Peyer's patch (tissue), 4 donors: ENCODE results near the gene TSPAN9. TPM values are rescaled to one million over a fixed set of nuclear protein-coding genes. Genes with fewer than 3 reads are reported as not detected.

Experiments
- DNase-seq, 3 donors: peaks; one replicate each; pipeline ENCODE4 v3.0.0-alpha.2; 2017 to 2019
- H3K27ac ChIP-seq, 4 donors: fragments of 200-600 bp; sonication (generic); one replicate each; pipeline ENCODE4 v1.5.1; 2016 to 2019
- H3K27me3 ChIP-seq, 2 donors: fragments of 200-600 bp; sonication (generic); one replicate each; pipeline ENCODE4 v1.5.1; 2019
- H3K36me3 ChIP-seq, 3 donors: fragments of 200-600 bp; sonication (generic); one replicate each; pipeline ENCODE4 v1.5.1; 2016 to 2019
- H3K4me1 ChIP-seq, 4 donors: fragments of 200-600 bp; sonication (generic); one replicate each; pipeline ENCODE4 v1.5.1; 2016 to 2019
- H3K4me3 ChIP-seq, 4 donors: fragments of 200-600 bp; sonication (generic); 1 replicate in 3 of 4; 2 replicates in 1 of 4; pipeline ENCODE4 v1.5.1; 2016 to 2019; ENCODE audit warnings: mild to moderate bottlenecking in 1 of 4
- H3K9me3 ChIP-seq, 4 donors: fragments of 200-600 bp; sonication (generic); one replicate each; pipeline ENCODE4 v1.5.1; 2016 to 2019; ENCODE audit warnings: mild to moderate bottlenecking in 1 of 4
- POLR2A ChIP-seq, 2 donors: fragments of 450-650 bp; IDR thresholded peaks; one replicate each; pipeline ENCODE4 v1.5.1; 2017; ENCODE audit warnings: antibody characterized with exemption in 2 of 2, mild to moderate bottlenecking in 2 of 2, moderate library complexity in 2 of 2
- total RNA-seq, 4 donors: library from RNA; depleted of rRNA; stranded (reverse); fragments of >200 nt; gene quantifications; one replicate each; pipeline ENCODE4 v1.1.0, GENCODE V29; 2016
- TF ChIP-seq, protein P1 (sequence below), 6 experiments: fragments of 450-650 bp in 4 of 6; fragments of 200-600 bp in 2 of 6; sonication (generic) in 1 of 6; IDR thresholded peaks; one replicate each; pipeline ENCODE4 v1.5.1; 2017 to 2019; ENCODE audit warnings: antibody characterized with exemption in 6 of 6, mild to moderate bottlenecking in 3 of 6, moderate library complexity in 1 of 6

The TSPAN9 gene
- total RNA-seq, 4 donors from 2014 or later = 7.5 to 23.9 (median 11.8) TPM

DNA sequence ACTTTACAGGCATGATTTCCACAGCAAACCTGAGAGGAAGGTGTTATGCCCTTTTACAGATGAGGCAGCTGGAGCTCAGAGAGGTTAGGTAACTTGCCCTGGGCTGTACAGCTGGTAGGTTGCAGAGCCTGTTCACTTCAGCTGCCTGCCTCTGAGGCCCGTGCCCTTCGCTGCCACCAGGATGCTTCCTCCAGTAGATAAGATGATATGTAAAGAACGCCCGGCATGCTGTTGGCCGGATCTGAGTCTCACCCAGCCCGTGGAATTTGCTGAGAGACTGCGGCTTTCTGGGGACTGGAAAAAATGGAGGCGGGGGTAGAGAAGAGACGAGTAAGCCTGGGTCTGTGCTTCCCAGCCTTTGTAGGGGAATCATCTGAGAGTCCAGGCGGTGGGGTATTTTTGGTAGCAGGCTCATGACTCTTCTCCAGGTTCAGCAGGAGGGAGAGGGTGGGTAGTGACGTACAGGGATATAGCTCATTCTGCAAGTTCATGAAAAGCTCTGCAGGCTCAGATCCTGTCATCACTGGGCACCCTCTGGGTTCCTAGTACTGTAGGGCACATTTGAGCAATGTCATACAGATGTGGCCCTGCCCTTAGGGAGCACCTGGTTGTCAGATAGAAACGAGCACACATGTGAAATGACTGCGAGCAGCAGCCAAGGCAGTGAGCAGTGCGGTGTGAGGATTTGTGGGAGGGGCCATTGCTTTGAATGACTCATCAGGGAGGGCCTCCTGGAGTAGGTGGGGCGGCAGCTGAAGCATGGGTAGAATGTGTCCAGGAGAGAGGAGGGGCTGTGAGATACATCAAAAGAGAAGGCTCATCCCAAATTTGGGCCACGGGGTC is 159.4 kb downstream of the TSPAN9 start:
- TF ChIP-seq POLR2A (IDR thresholded peaks at IDR 0.05) = no peak
- TF ChIP-seq, protein P1, sequence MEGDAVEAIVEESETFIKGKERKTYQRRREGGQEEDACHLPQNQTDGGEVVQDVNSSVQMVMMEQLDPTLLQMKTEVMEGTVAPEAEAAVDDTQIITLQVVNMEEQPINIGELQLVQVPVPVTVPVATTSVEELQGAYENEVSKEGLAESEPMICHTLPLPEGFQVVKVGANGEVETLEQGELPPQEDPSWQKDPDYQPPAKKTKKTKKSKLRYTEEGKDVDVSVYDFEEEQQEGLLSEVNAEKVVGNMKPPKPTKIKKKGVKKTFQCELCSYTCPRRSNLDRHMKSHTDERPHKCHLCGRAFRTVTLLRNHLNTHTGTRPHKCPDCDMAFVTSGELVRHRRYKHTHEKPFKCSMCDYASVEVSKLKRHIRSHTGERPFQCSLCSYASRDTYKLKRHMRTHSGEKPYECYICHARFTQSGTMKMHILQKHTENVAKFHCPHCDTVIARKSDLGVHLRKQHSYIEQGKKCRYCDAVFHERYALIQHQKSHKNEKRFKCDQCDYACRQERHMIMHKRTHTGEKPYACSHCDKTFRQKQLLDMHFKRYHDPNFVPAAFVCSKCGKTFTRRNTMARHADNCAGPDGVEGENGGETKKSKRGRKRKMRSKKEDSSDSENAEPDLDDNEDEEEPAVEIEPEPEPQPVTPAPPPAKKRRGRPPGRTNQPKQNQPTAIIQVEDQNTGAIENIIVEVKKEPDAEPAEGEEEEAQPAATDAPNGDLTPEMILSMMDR (IDR thresholded peaks at IDR 0.05) = no peak
- H3K4me3 ChIP-seq = no peak overlapping the region

DNA sequence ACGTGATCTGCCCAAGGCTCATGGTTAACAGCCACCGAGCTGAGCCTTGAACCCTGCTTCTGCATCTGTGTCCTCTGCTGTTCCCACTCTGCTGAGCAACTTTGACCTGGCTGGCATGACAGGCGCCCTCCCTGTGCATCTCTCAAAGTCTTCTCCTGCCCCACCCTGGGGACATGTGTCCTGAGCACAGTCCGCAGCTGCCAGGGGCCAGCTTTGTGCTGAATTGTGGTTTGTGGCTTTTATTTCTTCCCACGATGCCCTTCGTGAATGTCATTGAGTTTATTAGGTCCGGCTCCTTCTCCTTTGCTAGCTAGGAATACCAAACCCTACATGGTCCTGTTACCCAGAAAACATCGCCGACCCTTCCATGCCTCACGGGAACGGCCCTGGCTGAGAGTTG is 161.0 kb downstream of the TSPAN9 start:
- H3K4me1 ChIP-seq = no peaks in the 10 kb centered on the region
- TF ChIP-seq, protein P1 (IDR thresholded peaks at IDR 0.05) = no peak
- no peak for TF ChIP-seq POLR2A (IDR thresholded peaks at IDR 0.05)
- H3K4me3 ChIP-seq = no peak overlapping the region
- no peaks in the 10 kb centered on the region for H3K9me3 ChIP-seq
- DNase-seq = no peak
- H3K36me3 ChIP-seq = no peaks in the 10 kb centered on the region
- no peak overlapping the region for H3K27ac ChIP-seq
- H3K27me3 ChIP-seq = no peaks in the 10 kb centered on the region

More for the DNA sequence above, 159.4 kb downstream of the TSPAN9 start:
- H3K27ac ChIP-seq = no peak overlapping the region
- H3K27me3 ChIP-seq = no peaks in the 10 kb centered on the region
- no peaks in the 10 kb centered on the region for H3K4me1 ChIP-seq
- no peaks in the 10 kb centered on the region for H3K36me3 ChIP-seq
- no peaks in the 10 kb centered on the region for H3K9me3 ChIP-seq
- peak in 1 of 3 donors; percentile 62 for DNase-seq

DNA sequence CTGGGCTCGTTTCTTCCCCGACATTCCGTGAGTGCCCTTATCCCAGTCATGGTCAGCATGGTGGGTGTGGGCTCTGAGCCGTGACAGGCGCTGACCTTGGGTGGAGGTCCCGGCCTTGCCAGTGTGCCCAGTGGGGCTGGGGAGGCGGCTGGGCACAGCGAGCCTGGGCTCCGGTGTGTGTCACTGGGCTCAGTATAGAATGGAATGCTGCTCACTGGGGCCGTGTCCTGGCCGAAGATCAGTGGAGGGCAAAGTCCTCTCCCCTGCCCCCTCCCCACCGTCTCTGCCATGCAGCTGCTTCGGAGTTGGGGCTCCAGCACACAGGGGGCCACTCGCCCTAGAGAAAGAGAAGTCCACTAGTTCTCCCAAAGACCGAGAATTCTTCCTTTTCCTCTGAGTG is 164.4 kb downstream of the TSPAN9 start:
- Histone ChIP-seq H3K9me3 (no peaks in the 10 kb centered on the region), H3K36me3 (no peaks in the 10 kb centered on the region), H3K4me3 (no peak overlapping the region), H3K4me1 (no peaks in the 10 kb centered on the region), H3K27ac (no peak overlapping the region), H3K27me3 (no peaks in the 10 kb centered on the region)
- DNase-seq = peak in 1 of 3 donors; percentile 51
- no peak for TF ChIP-seq POLR2A (IDR thresholded peaks at IDR 0.05)
- TF ChIP-seq, protein P1 (IDR thresholded peaks at IDR 0.05) = no peak

DNA sequence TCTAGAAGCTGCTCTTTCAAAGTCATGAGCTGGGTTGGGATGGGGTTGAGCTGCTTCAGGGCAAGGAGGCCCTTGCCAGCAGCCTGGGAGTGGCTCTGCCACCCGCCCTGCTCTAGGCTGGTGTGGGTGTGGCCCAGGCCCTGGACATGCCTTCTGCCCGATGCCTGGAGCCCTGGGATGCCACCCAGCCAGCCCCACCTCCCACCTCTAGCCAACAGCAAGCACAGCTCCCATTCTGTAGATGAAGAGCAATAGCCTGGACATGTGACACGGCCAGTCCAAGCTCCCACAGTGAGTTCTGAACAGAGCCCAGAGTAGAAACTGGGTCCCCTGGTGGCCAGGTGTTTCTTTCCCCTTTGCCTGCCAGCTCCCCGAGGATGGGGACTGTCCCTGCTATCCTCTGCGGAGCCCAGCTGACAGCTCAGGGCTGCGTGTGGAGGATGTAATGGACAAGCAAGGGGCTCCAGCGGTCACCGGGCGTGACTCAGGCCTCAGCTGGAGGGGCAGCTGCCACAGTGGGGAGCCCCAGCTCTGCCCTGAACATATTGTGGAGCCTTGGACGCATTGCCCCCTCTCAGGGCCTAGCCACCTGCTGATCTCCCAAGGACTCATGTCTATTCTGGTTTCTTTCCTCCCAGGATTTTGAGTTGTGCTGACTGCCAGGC is 165.2 kb downstream of the TSPAN9 start:
- peak in 1 of 3 donors; percentile 52 for DNase-seq
- no peak overlapping the region for H3K4me3 ChIP-seq
- no peaks in the 10 kb centered on the region for H3K4me1 ChIP-seq
- H3K36me3 ChIP-seq = no peaks in the 10 kb centered on the region
- H3K27ac ChIP-seq = no peak overlapping the region
- no peak for TF ChIP-seq POLR2A (IDR thresholded peaks at IDR 0.05)
- TF ChIP-seq, protein P1 (IDR thresholded peaks at IDR 0.05) = no peak
- no peaks in the 10 kb centered on the region for H3K27me3 ChIP-seq
- no peaks in the 10 kb centered on the region for H3K9me3 ChIP-seq

DNA sequence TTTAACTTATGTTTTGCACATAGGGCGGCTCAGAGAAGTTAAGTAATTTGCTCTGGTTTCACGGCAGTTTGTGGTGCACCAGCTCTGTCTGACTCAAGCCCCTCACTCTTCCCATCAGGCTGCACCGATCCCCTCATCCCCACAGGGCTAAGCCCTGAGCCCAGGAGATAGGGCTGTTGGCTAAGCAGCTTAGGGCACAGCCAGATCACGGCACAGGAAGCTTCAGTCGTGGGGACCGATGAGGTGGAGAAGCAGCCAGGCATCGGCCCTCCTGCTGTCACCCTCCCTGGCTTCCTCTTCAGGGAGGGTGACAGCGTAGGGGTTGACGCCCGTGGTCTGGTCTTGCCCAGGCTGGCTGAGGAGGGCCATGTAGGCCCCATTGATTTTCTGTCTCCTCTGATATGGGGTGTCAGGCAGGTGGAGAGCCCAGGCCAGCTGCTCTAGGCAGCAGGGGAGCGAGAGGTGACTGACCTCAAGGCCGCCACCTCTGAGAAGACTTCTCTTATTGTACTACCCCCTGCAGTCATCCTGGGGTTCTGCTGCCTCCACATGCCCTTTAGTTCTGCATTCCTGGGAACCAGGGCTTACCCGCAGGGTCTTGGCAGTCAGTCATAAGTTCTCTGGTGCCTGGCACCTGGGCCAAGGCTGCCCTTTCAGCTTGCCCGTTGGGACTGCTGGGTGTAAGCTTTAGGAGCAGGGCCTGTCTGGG is 166.4 kb downstream of the TSPAN9 start:
- Histone ChIP-seq H3K27me3 (no peaks in the 10 kb centered on the region), H3K4me1 (no peaks in the 10 kb centered on the region), H3K27ac (no peak overlapping the region), H3K4me3 (no peak overlapping the region), H3K36me3 (no peaks in the 10 kb centered on the region), H3K9me3 (no peaks in the 10 kb centered on the region)
- no peak for DNase-seq
- no peak for TF ChIP-seq POLR2A (IDR thresholded peaks at IDR 0.05)
- TF ChIP-seq, protein P1 (IDR thresholded peaks at IDR 0.05) = no peak
